Ramos (cell line): ENCODE results near the gene CPD.
"Not testable (repeated sequence)": the region's sequence is repeated elsewhere in the genome, so short reads cannot be mapped to it uniquely, and the experiment has no call there.

Experiments
- in situ Hi-C: fragments of 300-500 bp; cut with MboI; formaldehyde crosslinking; loops from one replicate; pipeline ENCODE4 v1.14.3; 2022; ENCODE audit warnings: low sequenced_read_pairs; ENCODE audit not compliant: unreplicated experiment

CPD gene

GRCh38 chr17:30415491-30415890 lies 36.8 kb downstream of the CPD start:
- in situ Hi-C loops = no loop called here

GRCh38 chr17:30418070-30418469 lies 39.3 kb downstream of the CPD start:
- in situ Hi-C loops = not testable (repeated sequence)

- in situ Hi-C loops = no loop called here
These were observed 42.9 kb downstream of the CPD start for GRCh38 chr17:30421592-30421991.

- in situ Hi-C loops = no loop called here
These were observed 43.4 kb downstream of the CPD start for GRCh38 chr17:30422171-30422570.

GRCh38 chr17:30424471-30424870 lies 45.7 kb downstream of the CPD start:
- in situ Hi-C loops = no loop called here

- in situ Hi-C loops = no loop called here
These were observed 47.6 kb downstream of the CPD start for GRCh38 chr17:30426292-30426691.

GRCh38 chr17:30427611-30428010 lies 48.9 kb downstream of the CPD start:
- in situ Hi-C loops = no loop called here

GRCh38 chr17:30429155-30429554 lies 50.4 kb downstream of the CPD start:
- in situ Hi-C loops = no loop called here

GRCh38 chr17:30433514-30433913 lies 54.8 kb downstream of the CPD start:
- in situ Hi-C loops = no loop called here

GRCh38 chr17:30436729-30437128 lies 58.0 kb downstream of the CPD start:
- in situ Hi-C loops = no loop called here

- in situ Hi-C loops = no loop called here
These were observed 65.0 kb downstream of the CPD start for GRCh38 chr17:30443721-30444120.

- in situ Hi-C loops = not testable (repeated sequence)
These were observed 67.9 kb downstream of the CPD start for GRCh38 chr17:30446640-30447039.

GRCh38 chr17:30449480-30449879 lies 70.8 kb downstream of the CPD start:
- in situ Hi-C loops = no loop called here

GRCh38 chr17:30450125-30451027 lies 71.6 kb downstream of the CPD start:
- in situ Hi-C loops = no loop called here

GRCh38 chr17:30454635-30455034 lies 75.9 kb downstream of the CPD start:
- in situ Hi-C loops = no loop called here

GRCh38 chr17:30458371-30458770 lies 79.6 kb downstream of the CPD start:
- in situ Hi-C loops = no loop called here

GRCh38 chr17:30458797-30459413 lies 80.2 kb downstream of the CPD start:
- in situ Hi-C loops = not testable (repeated sequence)

- in situ Hi-C loops = no loop called here
These were observed 89.7 kb downstream of the CPD start for GRCh38 chr17:30468465-30468864.

GRCh38 chr17:30472238-30472890 lies 93.6 kb downstream of the CPD start:
- in situ Hi-C loops = no loop called here

- in situ Hi-C loops = no loop called here
These were observed 96.5 kb downstream of the CPD start for GRCh38 chr17:30475206-30475605.

- in situ Hi-C loops = no loop called here
These were observed 98.0 kb downstream of the CPD start for GRCh38 chr17:30476726-30477082.
